NCI-H2196 (cell line): ENCODE measurements around the gene PLSCR2.
"Not testable (repeated sequence)": the region's sequence is repeated elsewhere in the genome, so short reads cannot be mapped to it uniquely, and the experiment has no call there.

Source experiments
- DNase-seq: peaks from one replicate; lab custom pipeline; 2025; ENCODE audit not compliant: unreplicated experiment; lab: John Stamatoyannopoulos, UW

The PLSCR2 gene

GRCh38 chr3:146421819-146422759 is 47.3 kb downstream of the PLSCR2 start:
- DNase-seq, result no peak

- no peak for DNase-seq
Measured at GRCh38 chr3:146416366-146416765, 53.0 kb downstream of the PLSCR2 start.

- DNase-seq, result no peak
Measured at GRCh38 chr3:146414010-146414409, 55.4 kb downstream of the PLSCR2 start.

GRCh38 chr3:146412711-146413110 is 56.6 kb downstream of the PLSCR2 start:
- DNase-seq, result not testable (repeated sequence)

GRCh38 chr3:146407956-146408355 is 61.4 kb downstream of the PLSCR2 start:
- DNase-seq, result no peak

- no peak for DNase-seq
Measured at GRCh38 chr3:146404436-146404835, 64.9 kb downstream of the PLSCR2 start.

- DNase-seq, result no peak
Measured at GRCh38 chr3:146403792-146404191, 65.6 kb downstream of the PLSCR2 start.

GRCh38 chr3:146396792-146397191 is 72.6 kb downstream of the PLSCR2 start:
- no peak for DNase-seq

- no peak for DNase-seq
Measured at GRCh38 chr3:146395164-146395563, 74.2 kb downstream of the PLSCR2 start.

GRCh38 chr3:146390957-146391356 is 78.4 kb downstream of the PLSCR2 start:
- DNase-seq, result no peak

- no peak for DNase-seq
Measured at GRCh38 chr3:146390006-146390772, 79.2 kb downstream of the PLSCR2 start.

GRCh38 chr3:146387566-146387965 is 81.8 kb downstream of the PLSCR2 start:
- no peak for DNase-seq

- DNase-seq, result no peak
Measured at GRCh38 chr3:146386936-146387335, 82.4 kb downstream of the PLSCR2 start.

GRCh38 chr3:146384786-146385185 is 84.6 kb downstream of the PLSCR2 start:
- DNase-seq, result no peak
